Measurements from ENCODE around the gene VAV3.

DNA sequence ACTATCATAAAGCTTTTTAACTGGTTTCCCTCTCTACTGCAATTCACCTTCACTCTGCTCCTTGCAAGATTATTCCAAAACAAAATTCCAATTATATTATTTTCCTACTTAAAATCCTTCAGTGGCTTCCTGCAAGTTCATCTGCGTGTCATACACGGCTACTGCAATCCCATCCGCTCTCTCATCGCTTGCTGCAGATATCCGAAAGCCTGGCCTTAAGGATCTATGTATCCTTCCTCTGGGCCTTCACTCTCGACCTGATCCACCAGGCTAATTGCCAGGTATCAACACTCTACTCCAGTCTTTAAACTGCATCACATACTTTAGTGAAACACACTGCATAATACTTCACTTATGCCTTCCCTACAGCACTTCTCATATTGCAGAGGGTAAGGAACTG is 44.0 kb downstream of the VAV3 start:
- TF ChIP-seq NCOA1 (IDR thresholded peaks at IDR 0.05; ENCODE audit: low read depth) (no peak), SMC3 (conservative IDR thresholded peaks at IDR 0.05; ENCODE audit: insufficient read depth, low read depth, low read length) (no peak)
